ENCODE measurements around the gene TAGLN.

GRCh38 chr11:117231842-117232091, 32.6 kb downstream of the TAGLN start, which contains the start of gene PCSK7:
- TF ChIP-seq ELF4 (IDR thresholded peaks at IDR 0.05) (no peak), SUZ12 (IDR thresholded peaks at IDR 0.05) (no peak), NFRKB (IDR thresholded peaks at IDR 0.05) (no peak)
